OCI-LY7 (cell line): ENCODE results near the gene PTPA. TPM values are rescaled to one million over a fixed set of nuclear protein-coding genes. Genes with fewer than 3 reads are reported as not detected.

Experiments
- BruUV-seq: library from RNA; stranded (reverse); fragments of 400-500 nt; replicated peaks from 2 replicates; lab custom pipeline; 2021; lab: Mats Ljungman, UMichigan
- CTCF ChIA-PET: fragments of 300-600 bp; sonication (Branson Sonifier 250); formaldehyde crosslinking; loops from one replicate; lab custom pipeline; 2022; ENCODE audit warnings: antibody characterized with exemption; ENCODE audit not compliant: unreplicated experiment; lab: Charles Lee
- POLR2A ChIA-PET: fragments of 300-600 bp; sonication (Branson Sonifier 250); formaldehyde crosslinking; loops from one replicate; lab custom pipeline; 2022; ENCODE audit warnings: antibody characterized with exemption; lab: Charles Lee
- DNase-seq: peaks from one replicate; pipeline ENCODE4 v3.0.0-alpha.2; 2015; ENCODE audit warnings: low spot score
- H2AFZ ChIP-seq: fragments of 200-600 bp; sonication (generic), shearing (Covaris generic); 2 replicates; pipeline ENCODE4 v1.6.1; 2014; ENCODE audit warnings: mild to moderate bottlenecking, antibody characterized with exemption, low read length, moderate library complexity
- H3K27ac ChIP-seq: fragments of 200-600 bp; sonication (generic); 2 replicates; pipeline ENCODE4 v1.5.1; 2014; ENCODE audit warnings: mixed run types, low read depth, mild to moderate bottlenecking, moderate library complexity, low read length, inconsistent platforms; ENCODE audit not compliant: poor library complexity, severe bottlenecking
- H3K36me3 ChIP-seq: fragments of 200-600 bp; sonication (generic); 2 replicates; pipeline ENCODE4 v1.6.1; 2014; ENCODE audit warnings: mild to moderate bottlenecking, antibody characterized with exemption, low read length, moderate library complexity, mixed read lengths; ENCODE audit not compliant: insufficient read depth
- H3K4me1 ChIP-seq: fragments of 200-600 bp; sonication (generic); 2 replicates; pipeline ENCODE4 v1.5.1; 2014; ENCODE audit warnings: mild to moderate bottlenecking, low read length; ENCODE audit not compliant: insufficient read depth, poor library complexity, severe bottlenecking
- H3K4me2 ChIP-seq: fragments of 200-600 bp; sonication (generic); 2 replicates; pipeline ENCODE4 v1.6.1; 2014; ENCODE audit warnings: mild to moderate bottlenecking, low read length
- H3K4me3 ChIP-seq: fragments of 200-600 bp; sonication (generic); 2 replicates; pipeline ENCODE4 v1.5.1; 2014; ENCODE audit warnings: mild to moderate bottlenecking, low read depth, low read length; ENCODE audit not compliant: poor library complexity, severe bottlenecking
- H3K79me2 ChIP-seq: fragments of 200-600 bp; sonication (generic); 2 replicates; pipeline ENCODE4 v1.6.1; 2016; ENCODE audit warnings: low read depth, mild to moderate bottlenecking, low read length, moderate library complexity, mixed read lengths; ENCODE audit not compliant: insufficient read depth
- H3K9me2 ChIP-seq: fragments of 200-600 bp; sonication (generic); 2 replicates; pipeline ENCODE4 v1.6.1; 2016; ENCODE audit warnings: mild to moderate bottlenecking, low read length, mixed read lengths; ENCODE audit not compliant: insufficient read depth
- H3K9me3 ChIP-seq: fragments of 200-600 bp; sonication (generic); 2 replicates; pipeline ENCODE4 v1.6.1; 2014; ENCODE audit warnings: mild to moderate bottlenecking, mixed run types, low read length, mixed read lengths
- H4K20me1 ChIP-seq: fragments of 200-600 bp; sonication (generic); 2 replicates; pipeline ENCODE4 v1.6.1; 2014; ENCODE audit warnings: mild to moderate bottlenecking, antibody characterized with exemption, low read length, moderate library complexity, mixed read lengths; ENCODE audit not compliant: insufficient read depth
- EZH2phosphoT487 ChIP-seq: fragments of 200-600 bp; sonication (generic); IDR thresholded peaks from 2 replicates; pipeline ENCODE4 v1.6.1; 2018; ENCODE audit warnings: low read depth, borderline replicate concordance, mild to moderate bottlenecking, mixed run types, antibody characterized with exemption, low read length, moderate library complexity, mixed read lengths
- intact Hi-C: fragments of 100-400 bp; cut with micrococcal nuclease; formaldehyde crosslinking; loops from one replicate; pipeline ENCODE4 v1.10.0; 2022; ENCODE audit not compliant: unreplicated experiment
- total RNA-seq, 2 experiments: library from RNA; depleted of rRNA in 1 of 2; stranded (reverse); fragments of >200 nt in 1 of 2; shearing (Covaris generic) in 1 of 2; gene quantifications; 2 replicates each; pipeline ENCODE4 v1.2.3, GENCODE V29; 2014 to 2022
- TF ChIP-seq, protein P1 (sequence below): fragments of 200-600 bp; sonication (generic); conservative IDR thresholded peaks from 2 replicates; pipeline ENCODE4 v1.5.1; 2014; ENCODE audit warnings: mild to moderate bottlenecking, antibody characterized with exemption, low read length, moderate library complexity, mixed read lengths

PTPA gene
- total RNA-seq, 2 experiments from 2014 or later, result 106 to 111 TPM

DNA sequence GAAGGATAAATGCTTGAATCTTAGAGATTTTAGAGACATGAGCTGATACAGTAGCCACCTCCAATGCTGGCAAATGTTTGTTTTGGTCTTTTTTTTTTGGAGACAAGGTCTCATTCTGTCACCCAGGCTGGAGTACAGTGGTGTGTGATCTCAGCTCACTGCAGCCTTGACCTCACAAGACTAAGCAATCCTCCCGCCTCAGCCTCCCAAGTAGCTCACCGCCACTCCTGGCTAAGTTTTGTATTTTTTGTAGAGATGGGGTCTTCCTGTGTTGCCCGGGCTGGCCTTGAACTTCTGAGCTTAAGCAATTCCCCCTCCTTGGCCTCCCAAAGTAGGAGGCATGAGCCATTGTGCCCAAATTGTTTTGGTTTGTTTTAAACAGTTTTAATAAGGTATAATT is 37.1 kb upstream of the PTPA start:
- TF ChIP-seq, protein P1, sequence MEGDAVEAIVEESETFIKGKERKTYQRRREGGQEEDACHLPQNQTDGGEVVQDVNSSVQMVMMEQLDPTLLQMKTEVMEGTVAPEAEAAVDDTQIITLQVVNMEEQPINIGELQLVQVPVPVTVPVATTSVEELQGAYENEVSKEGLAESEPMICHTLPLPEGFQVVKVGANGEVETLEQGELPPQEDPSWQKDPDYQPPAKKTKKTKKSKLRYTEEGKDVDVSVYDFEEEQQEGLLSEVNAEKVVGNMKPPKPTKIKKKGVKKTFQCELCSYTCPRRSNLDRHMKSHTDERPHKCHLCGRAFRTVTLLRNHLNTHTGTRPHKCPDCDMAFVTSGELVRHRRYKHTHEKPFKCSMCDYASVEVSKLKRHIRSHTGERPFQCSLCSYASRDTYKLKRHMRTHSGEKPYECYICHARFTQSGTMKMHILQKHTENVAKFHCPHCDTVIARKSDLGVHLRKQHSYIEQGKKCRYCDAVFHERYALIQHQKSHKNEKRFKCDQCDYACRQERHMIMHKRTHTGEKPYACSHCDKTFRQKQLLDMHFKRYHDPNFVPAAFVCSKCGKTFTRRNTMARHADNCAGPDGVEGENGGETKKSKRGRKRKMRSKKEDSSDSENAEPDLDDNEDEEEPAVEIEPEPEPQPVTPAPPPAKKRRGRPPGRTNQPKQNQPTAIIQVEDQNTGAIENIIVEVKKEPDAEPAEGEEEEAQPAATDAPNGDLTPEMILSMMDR, result no peak
- no peak for TF ChIP-seq EZH2phosphoT487
- intact Hi-C loops, result no loop called here
- BruUV-seq, result no TSS peak
- Histone ChIP-seq H3K4me2 (no peak overlapping the region), H3K36me3 (peaks cover 13% of the 10 kb centered on the region; the same call in 1 of the 2 replicates), H3K9me3 (no peaks in the 10 kb centered on the region), H2AFZ (no peak overlapping the region), H3K9me2 (no peaks in the 10 kb centered on the region), H3K79me2 (no peaks in the 10 kb centered on the region), H3K4me3 (no peak overlapping the region), H3K27ac (no peak overlapping the region), H3K4me1 (no peaks in the 10 kb centered on the region), H4K20me1 (no peaks in the 10 kb centered on the region)
- ChIA-PET CTCF (no interaction called here), POLR2A (interaction anchor here (1.0 kb wide), 1 partner anchor 16 kb away, joined by 3 read pairs; no protein-coding TSS in a partner anchor)
- DNase-seq, result no peak

DNA sequence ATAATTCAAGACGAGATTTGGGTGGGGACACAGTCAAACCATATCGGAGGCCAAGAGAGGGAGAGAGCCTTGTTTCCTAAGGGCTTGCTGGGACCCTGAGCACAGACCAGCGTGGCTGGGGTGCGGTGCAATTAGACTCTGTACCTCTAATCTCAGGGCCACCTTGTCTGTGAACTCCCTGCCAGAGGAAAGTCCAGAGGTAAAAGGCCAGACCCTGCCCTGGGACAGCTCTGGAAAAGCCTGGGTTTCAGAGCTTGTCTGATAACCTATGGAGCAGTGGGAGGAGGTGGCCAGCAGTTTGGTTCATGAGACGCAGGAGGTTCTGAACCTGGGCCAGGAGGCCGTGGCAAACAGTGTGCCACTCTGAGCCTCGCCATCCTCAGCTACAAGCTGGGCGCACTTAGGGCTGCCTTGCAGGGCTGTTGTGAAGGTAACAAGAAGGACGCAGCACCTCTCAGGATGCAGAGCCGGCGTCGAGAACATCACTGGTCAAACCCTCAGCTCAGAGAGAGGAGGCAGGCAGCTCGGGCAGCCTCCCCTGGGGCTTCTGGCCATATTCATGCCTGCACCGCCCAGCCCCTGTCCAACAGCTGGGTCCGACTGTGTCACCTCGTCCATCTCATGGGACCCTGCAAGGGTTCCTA is 35.1 kb upstream of the PTPA start:
- no peak for DNase-seq
- H3K9me2 ChIP-seq, result no peaks in the 10 kb centered on the region
- no peak overlapping the region for H2AFZ ChIP-seq
- no peaks in the 10 kb centered on the region for H3K9me3 ChIP-seq
- H3K79me2 ChIP-seq, result no peaks in the 10 kb centered on the region
- CTCF ChIA-PET, result no interaction called here
- POLR2A ChIA-PET, result no interaction called here
- H3K4me1 ChIP-seq, result peaks cover 5% of the 10 kb centered on the region
- H4K20me1 ChIP-seq, result no peaks in the 10 kb centered on the region
- H3K27ac ChIP-seq, result no peak overlapping the region
- H3K4me2 ChIP-seq, result no peak overlapping the region
- 0 out of 2 replicates have a peak, but pooled peaks cover 1% of the 10 kb centered on the region for H3K36me3 ChIP-seq
- H3K4me3 ChIP-seq, result no peak overlapping the region
- intact Hi-C loops, result no loop called here
- no peak for TF ChIP-seq EZH2phosphoT487
- TF ChIP-seq, protein P1, result no peak
- no TSS peak for BruUV-seq

DNA sequence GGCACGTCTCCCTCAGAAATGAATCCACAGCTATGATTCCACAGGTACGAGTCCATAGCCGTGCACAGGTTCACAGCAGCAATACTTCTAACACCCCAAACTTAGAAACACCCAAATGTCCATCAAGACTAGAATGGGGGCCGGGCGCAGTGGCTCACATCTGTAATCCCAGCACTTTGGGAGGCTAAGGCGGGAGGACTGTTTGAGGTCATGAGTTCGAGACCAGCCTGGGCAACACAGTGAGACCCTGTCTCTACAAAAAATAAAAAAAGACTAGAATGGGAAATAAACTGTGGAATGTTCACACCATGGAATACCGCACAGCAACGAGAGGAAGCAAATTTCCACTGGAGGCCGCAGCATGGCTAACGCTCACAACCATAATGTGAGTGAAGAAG is 34.6 kb upstream of the PTPA start:
- no peak for DNase-seq
- no peak overlapping the region for H3K4me3 ChIP-seq
- BruUV-seq, result no TSS peak
- peaks cover 2% of the 10 kb centered on the region; the same call in 1 of the 2 replicates for H3K79me2 ChIP-seq
- H3K36me3 ChIP-seq, result no peaks in the 10 kb centered on the region
- H4K20me1 ChIP-seq, result no peaks in the 10 kb centered on the region
- no peak overlapping the region for H2AFZ ChIP-seq
- CTCF ChIA-PET, result no interaction called here
- peaks cover 5% of the 10 kb centered on the region for H3K4me1 ChIP-seq
- POLR2A ChIA-PET, result no interaction called here
- no peaks in the 10 kb centered on the region for H3K9me2 ChIP-seq
- no peak overlapping the region for H3K4me2 ChIP-seq
- H3K9me3 ChIP-seq, result no peaks in the 10 kb centered on the region
- intact Hi-C loops, result no loop called here
- H3K27ac ChIP-seq, result no peak overlapping the region
- TF ChIP-seq EZH2phosphoT487, result no peak
- TF ChIP-seq, protein P1, result no peak
